ENCODE data around the gene B4GALT5. TPM values are rescaled to one million over a fixed set of nuclear protein-coding genes. Genes with fewer than 3 reads are reported as not detected.

Gene B4GALT5
- total and polyA plus RNA-seq, 2 donors from 2014 or later: 21.4 to 73.3 TPM

- Histone ChIP-seq H3K9ac (ENCODE audit: low read length in 3 of 3) (no peak overlapping the region), H3K4me3 (ENCODE audit: low read length in 3 of 3) (no peak overlapping the region)
- intact Hi-C loops (cut with DNase I): no loop called here
Measured at GRCh38 chr20:49750611-49751396, 37.1 kb upstream of the B4GALT5 start.

GRCh38 chr20:49749625-49750024 lies 35.9 kb upstream of the B4GALT5 start:
- no peaks in the 10 kb centered on the region for H3K9me3 ChIP-seq (ENCODE audit: control insufficient read depth in 2 of 3, insufficient read depth in 1 of 3, low read length in 3 of 3)
- no peak overlapping the region for H3K27ac ChIP-seq (ENCODE audit: low read depth in 2 of 2, low read length in 2 of 2)
- H3K9ac ChIP-seq (ENCODE audit: low read length in 3 of 3): no peak overlapping the region
- H3K36me3 ChIP-seq (ENCODE audit: control insufficient read depth in 2 of 3, insufficient read depth in 3 of 3, low read length in 3 of 3): no peaks in the 10 kb centered on the region
- no peak overlapping the region for H3K4me3 ChIP-seq (ENCODE audit: low read length in 3 of 3)
- intact Hi-C loops (cut with DNase I): no loop called here
- DNase-seq (no peak), FAIRE-seq (no peak)
- no peaks in the 10 kb centered on the region for H3K27me3 ChIP-seq (ENCODE audit: control insufficient read depth, insufficient read depth, low read length)
- no peaks in the 10 kb centered on the region for H3K4me1 ChIP-seq (ENCODE audit: control insufficient read depth in 2 of 3, insufficient read depth in 2 of 3, low read depth in 1 of 3, low read length in 3 of 3)
- no peak for TF ChIP-seq CTCF (IDR thresholded peaks at IDR 0.05; ENCODE audit: borderline replicate concordance, extremely low read depth, insufficient read depth)

More at GRCh38 chr20:49750611-49751396, 37.1 kb upstream of the B4GALT5 start:
- DNase-seq: no peak
- no peak for TF ChIP-seq CTCF (IDR thresholded peaks at IDR 0.05; ENCODE audit: borderline replicate concordance, extremely low read depth, insufficient read depth)
- Histone ChIP-seq H3K27ac (ENCODE audit: low read depth in 2 of 2, low read length in 2 of 2) (no peak overlapping the region), H3K4me1 (ENCODE audit: control insufficient read depth in 2 of 3, insufficient read depth in 2 of 3, low read depth in 1 of 3, low read length in 3 of 3) (no peaks in the 10 kb centered on the region), H3K36me3 (ENCODE audit: control insufficient read depth in 2 of 3, insufficient read depth in 3 of 3, low read length in 3 of 3) (no peaks in the 10 kb centered on the region), H3K9me3 (ENCODE audit: control insufficient read depth in 2 of 3, insufficient read depth in 1 of 3, low read length in 3 of 3) (no peaks in the 10 kb centered on the region), H3K27me3 (ENCODE audit: control insufficient read depth, insufficient read depth, low read length) (no peaks in the 10 kb centered on the region)
- no peak for FAIRE-seq

- no peaks in the 10 kb centered on the region for H3K9me3 ChIP-seq (ENCODE audit: control insufficient read depth in 2 of 3, insufficient read depth in 1 of 3, low read length in 3 of 3)
- intact Hi-C loops (cut with DNase I): no loop called here
- H3K27me3 ChIP-seq (ENCODE audit: control insufficient read depth, insufficient read depth, low read length): no peaks in the 10 kb centered on the region
- FAIRE-seq (no peak), DNase-seq (no peak)
- H3K27ac ChIP-seq (ENCODE audit: low read depth in 2 of 2, low read length in 2 of 2): peak overlapping the region in 1 of 2 donors; percentile 51
- no peak for TF ChIP-seq CTCF (IDR thresholded peaks at IDR 0.05; ENCODE audit: borderline replicate concordance, extremely low read depth, insufficient read depth)
- no peak overlapping the region for H3K4me3 ChIP-seq (ENCODE audit: low read length in 3 of 3)
- H3K36me3 ChIP-seq (ENCODE audit: control insufficient read depth in 2 of 3, insufficient read depth in 3 of 3, low read length in 3 of 3): no peaks in the 10 kb centered on the region
- peak overlapping the region in 1 of 3 donors; percentile 26 for H3K9ac ChIP-seq (ENCODE audit: low read length in 3 of 3)
- H3K4me1 ChIP-seq (ENCODE audit: control insufficient read depth in 2 of 3, insufficient read depth in 2 of 3, low read depth in 1 of 3, low read length in 3 of 3): no peaks in the 10 kb centered on the region
Measured at GRCh38 chr20:49748525-49748838, 34.8 kb upstream of the B4GALT5 start.
